CD8-positive, alpha-beta memory T cell (primary cell): Measurements from ENCODE around the gene MAP3K19. TPM values are rescaled to one million over a fixed set of nuclear protein-coding genes. Genes with fewer than 3 reads are reported as not detected.
A peak's percentile ranks its signal among the peaks of the same experiment; 100 is the strongest.
"Not testable (repeated sequence)": the region's sequence is repeated elsewhere in the genome, so short reads cannot be mapped to it uniquely, and the experiment has no call there.

ENCODE experiments used
- CTCF ChIA-PET: fragments of 350-600 bp; sonication (Branson Sonifier 250); formaldehyde crosslinking; loops from one replicate; lab custom pipeline; 2021; ENCODE audit warnings: antibody characterized with exemption; lab: Charles Lee
- POLR2A ChIA-PET: fragments of 350-600 bp; sonication (Branson Sonifier 250); formaldehyde crosslinking; loops from one replicate; lab custom pipeline; 2021; ENCODE audit warnings: antibody characterized with exemption; lab: Charles Lee
- DNase-seq, 5 donors: peaks; one replicate each; pipeline versions ENCODE4 v3.0.0 to v3.0.0-alpha.2; 2020 to 2022; ENCODE audit warnings: mixed read lengths in 1 of 5
- H3K27ac ChIP-seq: one replicate; pipeline ENCODE4 v1.7.0; 2013; ENCODE audit warnings: low read depth, mild to moderate bottlenecking, low read length, moderate library complexity
- H3K27me3 ChIP-seq: 2 replicates; pipeline ENCODE4 v1.7.0; 2013; ENCODE audit warnings: low read length, mild to moderate bottlenecking; ENCODE audit not compliant: insufficient read depth, poor library complexity, severe bottlenecking
- H3K36me3 ChIP-seq: 2 replicates; pipeline ENCODE4 v1.7.0; 2013; ENCODE audit warnings: mild to moderate bottlenecking, low read length, moderate library complexity; ENCODE audit not compliant: insufficient read depth
- H3K4me1 ChIP-seq: 2 replicates; pipeline ENCODE4 v1.7.0; 2013; ENCODE audit warnings: mild to moderate bottlenecking, low read length, moderate library complexity; ENCODE audit not compliant: insufficient read depth
- H3K4me3 ChIP-seq: 2 replicates; pipeline ENCODE4 v1.7.0; 2013; ENCODE audit warnings: mild to moderate bottlenecking, low read length
- H3K9me3 ChIP-seq: 2 replicates; pipeline ENCODE4 v1.7.0; 2013; ENCODE audit warnings: mild to moderate bottlenecking, low read length
- H3K27ac Mint-ChIP-seq, 8 donors: one replicate each; pipeline ENCODE4 v1.8.0; 2020 to 2021; ENCODE audit warnings: mixed read lengths in 8 of 8, mild to moderate bottlenecking in 6 of 8, inconsistent platforms in 3 of 8, moderate library complexity in 3 of 8
- H3K27me3 Mint-ChIP-seq, 2 donors: one replicate each; pipeline ENCODE4 v1.8.0; 2020 to 2021; ENCODE audit warnings: mixed read lengths in 2 of 2, mild to moderate bottlenecking in 1 of 2, moderate library complexity in 1 of 2
- H3K36me3 Mint-ChIP-seq, 3 donors: one replicate each; pipeline ENCODE4 v1.8.0; 2020 to 2021; ENCODE audit warnings: mixed read lengths in 3 of 3, inconsistent platforms in 1 of 3, mild to moderate bottlenecking in 1 of 3
- H3K4me1 Mint-ChIP-seq, 3 donors: one replicate each; pipeline ENCODE4 v1.8.0; 2020 to 2021; ENCODE audit warnings: mixed read lengths in 3 of 3, inconsistent platforms in 1 of 3, mild to moderate bottlenecking in 1 of 3
- H3K4me3 Mint-ChIP-seq, 7 donors: one replicate each; pipeline ENCODE4 v1.8.0; 2020 to 2021; ENCODE audit warnings: mixed read lengths in 7 of 7, mild to moderate bottlenecking in 6 of 7, moderate library complexity in 4 of 7, inconsistent platforms in 2 of 7
- H3K9me3 Mint-ChIP-seq, 5 donors: one replicate each; pipeline ENCODE4 v1.8.0; 2020 to 2022; ENCODE audit warnings: mixed read lengths in 5 of 5, mild to moderate bottlenecking in 3 of 5, moderate library complexity in 2 of 5, inconsistent platforms in 1 of 5
- polyA plus RNA-seq: library from polyadenylated mRNA; unstranded; fragments of 300-500 nt; fragmentation: Illumina TruSeq; gene quantifications from one replicate; pipeline ENCODE4 v1.2.3, GENCODE V29; 2021
- total RNA-seq, 2 experiments: library from RNA; stranded (reverse); gene quantifications; one replicate each; pipeline ENCODE4 v1.2.3, GENCODE V29; 2021

Gene MAP3K19
- total and polyA plus RNA-seq, 3 experiments from 2014 or later = not detected

GRCh38 chr2:135002836-135003235, 44.4 kb downstream of the MAP3K19 start:
- Histone ChIP-seq H3K9me3 (no peaks in the 10 kb centered on the region), H3K4me1 (peaks cover 6% of the 10 kb centered on the region), H3K4me3 (no peak overlapping the region), H3K27me3 (peaks cover 8% of the 10 kb centered on the region), H3K27ac (no peak overlapping the region), H3K36me3 (no peaks in the 10 kb centered on the region)
- H3K27ac Mint-ChIP-seq = peak overlapping the region in 1 of 8 donors; percentile 63
- H3K4me3 Mint-ChIP-seq = no peak overlapping the region
- POLR2A ChIA-PET = no interaction called here
- peaks cover 13 to 28% of the 10 kb centered on the region in 2 donors for H3K27me3 Mint-ChIP-seq
- H3K4me1 Mint-ChIP-seq = peaks cover 4 to 6% (median 6%) of the 10 kb centered on the region in 3 donors
- CTCF ChIA-PET = interaction anchor here (2.1 to 3.1 kb wide), 3 partner anchors 14 to 707 kb away, joined by 8 to 13 read pairs (median 11); partner anchors contain the start of genes R3HDM1 and ZRANB3
- H3K9me3 Mint-ChIP-seq = no peaks in the 10 kb centered on the region
- no peaks in the 10 kb centered on the region for H3K36me3 Mint-ChIP-seq
- no peak for DNase-seq

DNA sequence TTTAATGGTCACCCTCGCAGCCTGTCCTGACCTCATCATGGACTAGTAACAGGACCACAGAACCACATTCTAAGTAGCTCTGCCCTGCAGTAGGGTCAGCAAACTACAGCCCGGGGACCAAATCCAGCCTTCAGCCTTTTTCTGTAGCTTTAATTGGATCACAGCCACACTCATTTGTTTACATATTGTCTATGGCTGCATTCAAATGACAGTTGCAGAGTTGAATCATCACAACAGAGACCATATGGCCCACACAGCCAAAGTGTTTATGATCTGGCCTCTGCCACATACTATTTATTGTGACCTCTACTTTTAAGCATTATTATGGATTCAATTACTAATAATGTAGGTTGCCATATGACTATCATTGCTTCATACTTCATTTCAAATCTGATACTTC, 47.7 kb downstream of the MAP3K19 start:
- DNase-seq = no peak
- Histone ChIP-seq H3K27ac (no peak overlapping the region), H3K4me1 (peaks cover 6% of the 10 kb centered on the region), H3K9me3 (no peaks in the 10 kb centered on the region), H3K4me3 (no peak overlapping the region), H3K27me3 (peaks cover 5% of the 10 kb centered on the region), H3K36me3 (no peaks in the 10 kb centered on the region)
- Mint-ChIP-seq H3K27ac (no peak overlapping the region), H3K27me3 (peaks cover 2 to 5% of the 10 kb centered on the region in 2 donors), H3K4me1 (peaks cover 4 to 5% (median 5%) of the 10 kb centered on the region in 3 donors), H3K36me3 (no peaks in the 10 kb centered on the region), H3K4me3 (no peak overlapping the region), H3K9me3 (no peaks in the 10 kb centered on the region)
- CTCF ChIA-PET = no interaction called here
- POLR2A ChIA-PET = no interaction called here

GRCh38 chr2:134988994-134989605, 58.1 kb downstream of the MAP3K19 start:
- H3K4me1 ChIP-seq = no peaks in the 10 kb centered on the region
- ChIA-PET CTCF (interaction anchor here (1.2 to 2.4 kb wide), 4 partner anchors 15 to 808 kb away, joined by 4 to 15 read pairs (median 9); no protein-coding TSS in a partner anchor), POLR2A (no interaction called here)
- H3K27me3 ChIP-seq = no peaks in the 10 kb centered on the region
- H3K9me3 ChIP-seq = no peaks in the 10 kb centered on the region
- Mint-ChIP-seq H3K9me3 (peaks cover 0 to 7% (median 3%) of the 10 kb centered on the region in 5 donors), H3K36me3 (peaks cover 0 to 2% (median 0%) of the 10 kb centered on the region in 3 donors), H3K27ac (no peak overlapping the region), H3K4me3 (no peak overlapping the region), H3K27me3 (peaks cover 8 to 29% of the 10 kb centered on the region in 2 donors), H3K4me1 (no peaks in the 10 kb centered on the region)
- H3K4me3 ChIP-seq = no peak overlapping the region
- no peak overlapping the region for H3K27ac ChIP-seq
- peak in 2 of 5 donors; percentile 9 to 14 for DNase-seq
- H3K36me3 ChIP-seq = no peaks in the 10 kb centered on the region

DNA sequence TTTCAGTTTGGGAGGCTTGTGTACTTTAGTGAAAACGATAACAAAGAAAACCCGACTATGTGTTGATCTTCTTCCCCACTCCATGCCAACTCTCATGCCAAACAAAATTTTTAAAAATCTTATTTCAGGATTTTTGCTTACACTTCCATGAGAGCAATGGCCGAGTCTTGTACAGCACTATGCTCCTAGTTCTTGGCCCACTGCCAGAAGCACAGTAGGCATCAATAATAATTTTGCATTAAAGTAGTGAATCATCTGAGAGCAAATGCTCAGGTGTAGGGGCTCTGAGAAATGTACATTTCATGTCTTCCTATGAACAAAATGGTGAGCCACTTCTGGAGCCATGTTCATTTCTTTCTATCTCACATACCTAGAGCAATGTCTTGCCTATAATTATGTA, 62.2 kb downstream of the MAP3K19 start:
- no peaks in the 10 kb centered on the region for H3K4me1 Mint-ChIP-seq
- H3K27me3 Mint-ChIP-seq = peaks cover 0 to 30% of the 10 kb centered on the region in 2 donors
- no peak for DNase-seq
- H3K27ac Mint-ChIP-seq = no peak overlapping the region
- Histone ChIP-seq H3K4me3 (no peak overlapping the region), H3K27ac (no peak overlapping the region), H3K36me3 (no peaks in the 10 kb centered on the region), H3K4me1 (no peaks in the 10 kb centered on the region), H3K27me3 (no peaks in the 10 kb centered on the region), H3K9me3 (no peaks in the 10 kb centered on the region)
- H3K4me3 Mint-ChIP-seq = no peak overlapping the region
- H3K9me3 Mint-ChIP-seq = peaks cover 0 to 8% (median 5%) of the 10 kb centered on the region in 5 donors
- H3K36me3 Mint-ChIP-seq = peaks cover 0 to 16% (median 0%) of the 10 kb centered on the region in 3 donors
- ChIA-PET POLR2A (no interaction called here), CTCF (interaction anchor here (1.3 kb wide), 1 partner anchor 19 kb away, joined by 5 read pairs; no protein-coding TSS in a partner anchor)

GRCh38 chr2:134982603-134983002, 64.6 kb downstream of the MAP3K19 start:
- Mint-ChIP-seq H3K36me3 (peaks cover 0 to 22% (median 0%) of the 10 kb centered on the region in 3 donors), H3K27me3 (peaks cover 5 to 33% of the 10 kb centered on the region in 2 donors), H3K9me3 (peaks cover 0 to 8% (median 5%) of the 10 kb centered on the region in 5 donors), H3K4me3 (no peak overlapping the region), H3K4me1 (no peaks in the 10 kb centered on the region), H3K27ac (no peak overlapping the region)
- no peak for DNase-seq
- H3K9me3 ChIP-seq = no peaks in the 10 kb centered on the region
- no peaks in the 10 kb centered on the region for H3K4me1 ChIP-seq
- H3K36me3 ChIP-seq = no peaks in the 10 kb centered on the region
- no peak overlapping the region for H3K27ac ChIP-seq
- H3K4me3 ChIP-seq = no peak overlapping the region
- CTCF ChIA-PET = interaction anchor here (1.2 kb wide), 1 partner anchor 22 kb away, joined by 5 read pairs; no protein-coding TSS in a partner anchor
- H3K27me3 ChIP-seq = no peaks in the 10 kb centered on the region
- POLR2A ChIA-PET = no interaction called here

- Mint-ChIP-seq H3K9me3 (peaks cover 0 to 8% (median 5%) of the 10 kb centered on the region in 5 donors), H3K36me3 (peaks cover 0 to 22% (median 0%) of the 10 kb centered on the region in 3 donors), H3K4me1 (no peaks in the 10 kb centered on the region), H3K4me3 (peak overlapping the region in 1 of 7 donors; percentile 4), H3K27ac (no peak overlapping the region), H3K27me3 (peaks cover 6 to 28% of the 10 kb centered on the region in 2 donors)
- no peak overlapping the region for H3K27ac ChIP-seq
- no peaks in the 10 kb centered on the region for H3K36me3 ChIP-seq
- ChIA-PET POLR2A (no interaction called here), CTCF (no interaction called here)
- H3K27me3 ChIP-seq = no peaks in the 10 kb centered on the region
- no peak for DNase-seq
- no peaks in the 10 kb centered on the region for H3K9me3 ChIP-seq
- H3K4me3 ChIP-seq = no peak overlapping the region
- no peaks in the 10 kb centered on the region for H3K4me1 ChIP-seq
Observed at GRCh38 chr2:134980639-134981038, 66.6 kb downstream of the MAP3K19 start.

- CTCF ChIA-PET = no interaction called here
- Histone ChIP-seq H3K4me1 (no peaks in the 10 kb centered on the region), H3K9me3 (peaks cover 8% of the 10 kb centered on the region), H3K27me3 (no peaks in the 10 kb centered on the region), H3K36me3 (no peaks in the 10 kb centered on the region), H3K4me3 (no peak overlapping the region), H3K27ac (no peak overlapping the region)
- Mint-ChIP-seq H3K4me1 (no peaks in the 10 kb centered on the region), H3K27ac (no peak overlapping the region), H3K9me3 (peaks cover 7 to 13% (median 9%) of the 10 kb centered on the region in 5 donors), H3K4me3 (no peak overlapping the region), H3K27me3 (peaks cover 6 to 28% of the 10 kb centered on the region in 2 donors), H3K36me3 (peaks cover under 1 to 30% (median 3%) of the 10 kb centered on the region in 3 donors)
- DNase-seq = no peak
- POLR2A ChIA-PET = no interaction called here
Observed at GRCh38 chr2:134979221-134979620, 68.0 kb downstream of the MAP3K19 start.

DNA sequence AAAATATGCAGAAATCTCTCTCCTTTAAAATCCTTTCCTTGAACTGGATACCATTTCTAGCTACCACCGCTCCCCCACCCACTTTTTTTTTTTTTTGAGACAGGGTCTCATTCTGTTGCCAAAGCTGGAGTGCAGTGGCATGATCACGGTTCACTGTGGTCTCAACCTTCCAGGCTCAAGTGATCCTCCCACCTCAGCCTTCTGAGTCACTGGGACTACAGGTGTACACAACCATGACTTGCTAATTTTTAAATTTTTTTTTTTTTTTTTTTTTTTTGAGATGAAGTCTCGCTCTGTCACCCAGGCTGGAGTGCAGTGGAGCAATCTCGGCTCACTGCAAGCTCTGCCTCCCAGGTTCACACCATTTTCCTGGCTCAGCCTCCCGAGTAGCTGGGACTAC, 70.1 kb downstream of the MAP3K19 start:
- POLR2A ChIA-PET, H3K27ac ChIP-seq: not testable (repeated sequence)

More for the DNA sequence above, 70.1 kb downstream of the MAP3K19 start:
- H3K4me3 ChIP-seq, DNase-seq, H3K27me3 ChIP-seq, H3K4me1 ChIP-seq, H3K36me3 ChIP-seq, H3K27ac Mint-ChIP-seq, H3K4me1 Mint-ChIP-seq, H3K4me3 Mint-ChIP-seq: not testable (repeated sequence)
- Mint-ChIP-seq H3K9me3 (peaks cover 15 to 27% (median 24%) of the 10 kb centered on the region in 5 donors), H3K27me3 (peaks cover 9 to 31% of the 10 kb centered on the region in 2 donors), H3K36me3 (peaks cover 3 to 35% (median 7%) of the 10 kb centered on the region in 3 donors)
- CTCF ChIA-PET = interaction anchor here (1.4 kb wide), 1 partner anchor 27 kb away, joined by 3 read pairs; no protein-coding TSS in a partner anchor
- peaks cover 13% of the 10 kb centered on the region for H3K9me3 ChIP-seq
